Neural cell (in vitro differentiated cells): ENCODE results near the gene PCDHB9. TPM values are rescaled to one million over a fixed set of nuclear protein-coding genes. Genes with fewer than 3 reads are reported as not detected.
"Not testable (repeated sequence)": the region's sequence is repeated elsewhere in the genome, so short reads cannot be mapped to it uniquely, and the experiment has no call there.

Source experiments
- H2AFZ ChIP-seq: fragments of 200-600, 300-800 bp; sonication (generic), shearing (Covaris generic); 2 replicates; pipeline ENCODE4 v1.6.0; 2014; ENCODE audit warnings: low read depth, mild to moderate bottlenecking, antibody characterized with exemption, low read length, moderate library complexity
- H3F3A ChIP-seq: fragments of 200-600 bp; shearing (Covaris generic); 2 replicates; pipeline ENCODE4 v1.6.1; 2016; ENCODE audit warnings: mild to moderate bottlenecking, moderate library complexity, mixed read lengths, antibody characterized with exemption, low read length; ENCODE audit not compliant: insufficient read depth, poor library complexity, severe bottlenecking
- H3K27ac ChIP-seq: fragments of 200-600, 300-800 bp; sonication (generic), shearing (Covaris generic); 2 replicates; pipeline ENCODE4 v1.5.1; 2014; ENCODE audit warnings: mild to moderate bottlenecking, low read length, moderate library complexity
- H3K27me3 ChIP-seq: fragments of 300-800, 200-600 bp; sonication (generic), shearing (Covaris generic); 2 replicates; pipeline ENCODE4 v1.6.0; 2014; ENCODE audit warnings: mild to moderate bottlenecking, low read depth, low read length, moderate library complexity; ENCODE audit not compliant: insufficient read depth
- H3K36me3 ChIP-seq: fragments of 300-800, 200-600 bp; sonication (generic), shearing (Covaris generic); 2 replicates; pipeline ENCODE4 v1.5.1; 2014; ENCODE audit warnings: mild to moderate bottlenecking, antibody characterized with exemption, low read length, moderate library complexity; ENCODE audit not compliant: insufficient read depth
- H3K4me2 ChIP-seq: fragments of 300-800, 200-600 bp; sonication (generic), shearing (Covaris generic); 2 replicates; pipeline ENCODE4 v1.6.0; 2014; ENCODE audit warnings: mild to moderate bottlenecking, low read length
- H3K4me3 ChIP-seq: fragments of 300-800, 200-600 bp; sonication (generic), shearing (Covaris generic); 2 replicates; pipeline ENCODE4 v1.5.1; 2014; ENCODE audit warnings: mild to moderate bottlenecking, low read length, moderate library complexity
- H3K79me2 ChIP-seq: fragments of 200-600 bp; shearing (Covaris generic); replicated peaks from 2 replicates; pipeline ENCODE4 v1.6.0; 2014; ENCODE audit warnings: mild to moderate bottlenecking, low read length, moderate library complexity; ENCODE audit not compliant: insufficient read depth
- H3K9ac ChIP-seq: fragments of 300-800, 200-600 bp; sonication (generic), shearing (Covaris generic); 2 replicates; pipeline ENCODE4 v1.6.1; 2016; ENCODE audit warnings: mild to moderate bottlenecking, low read length, mixed read lengths
- H3K9me2 ChIP-seq: fragments of 200-600 bp; shearing (Covaris generic); 2 replicates; pipeline ENCODE4 v1.6.1; 2016; ENCODE audit warnings: mild to moderate bottlenecking, low read length, mixed read lengths; ENCODE audit not compliant: insufficient read depth
- H3K9me3 ChIP-seq: fragments of 200-600, 300-800 bp; sonication (generic), shearing (Covaris generic); 2 replicates; pipeline ENCODE4 v1.6.1; 2016; ENCODE audit warnings: mild to moderate bottlenecking, mixed run types, low read length, moderate library complexity, mixed read lengths
- H4K20me1 ChIP-seq: fragments of 200-600 bp; shearing (Covaris generic); 2 replicates; pipeline ENCODE4 v1.6.1; 2016; ENCODE audit warnings: mild to moderate bottlenecking, mixed run types; ENCODE audit not compliant: insufficient read depth
- EP300 ChIP-seq: fragments of 450-650 bp; conservative IDR thresholded peaks from 2 replicates; pipeline ENCODE4 v1.6.1; 2014; ENCODE audit warnings: antibody characterized with exemption, mild to moderate bottlenecking, moderate library complexity; ENCODE audit not compliant: poor library complexity, severe bottlenecking
- EZH2 ChIP-seq: fragments of 200-600, 300-800 bp; shearing (Covaris generic), sonication (generic); IDR thresholded peaks from 2 replicates; pipeline ENCODE4 v1.6.1; 2014; ENCODE audit warnings: antibody characterized with exemption, low read length, borderline replicate concordance, mild to moderate bottlenecking; ENCODE audit not compliant: insufficient read depth, poor library complexity, severe bottlenecking
- MXI1 ChIP-seq: fragments of 450-650 bp; conservative IDR thresholded peaks from 2 replicates; pipeline ENCODE4 v1.6.1; 2014; ENCODE audit warnings: antibody characterized with exemption, mild to moderate bottlenecking; ENCODE audit not compliant: poor library complexity, severe bottlenecking
- POLR2AphosphoS5 ChIP-seq: IDR thresholded peaks from 2 replicates; pipeline ENCODE4 v1.6.1; 2012
- RAD21 ChIP-seq: fragments of 450-650 bp; conservative IDR thresholded peaks from 2 replicates; pipeline ENCODE4 v1.6.1; 2014; ENCODE audit warnings: antibody characterized with exemption, mild to moderate bottlenecking, moderate library complexity
- SMC3 ChIP-seq: fragments of 450-650 bp; conservative IDR thresholded peaks from 2 replicates; pipeline ENCODE4 v1.6.1; 2014; ENCODE audit warnings: antibody characterized with exemption, mild to moderate bottlenecking, moderate library complexity; ENCODE audit not compliant: poor library complexity
- TAF1 ChIP-seq: IDR thresholded peaks from 2 replicates; pipeline ENCODE4 v1.6.1; 2012; ENCODE audit warnings: low read depth
- polyA plus RNA-seq: library from polyadenylated mRNA; depleted of rRNA; stranded (reverse); fragments of >200 nt; gene quantifications from 2 replicates; pipeline ENCODE4 v1.2.3, GENCODE V29; 2014
- TF ChIP-seq, protein P1 (sequence below): fragments of 450-650 bp; IDR thresholded peaks from 2 replicates; pipeline ENCODE4 v1.5.1; 2014; ENCODE audit warnings: antibody characterized with exemption, mild to moderate bottlenecking, moderate library complexity; ENCODE audit not compliant: poor library complexity, severe bottlenecking
- TF ChIP-seq, protein P2 (sequence below): IDR thresholded peaks from 2 replicates; pipeline ENCODE4 v1.6.1; 2012; ENCODE audit warnings: borderline replicate concordance

PCDHB9 gene
- polyA plus RNA-seq, 1 donor from 2014 or later, result 4.9 TPM

DNA sequence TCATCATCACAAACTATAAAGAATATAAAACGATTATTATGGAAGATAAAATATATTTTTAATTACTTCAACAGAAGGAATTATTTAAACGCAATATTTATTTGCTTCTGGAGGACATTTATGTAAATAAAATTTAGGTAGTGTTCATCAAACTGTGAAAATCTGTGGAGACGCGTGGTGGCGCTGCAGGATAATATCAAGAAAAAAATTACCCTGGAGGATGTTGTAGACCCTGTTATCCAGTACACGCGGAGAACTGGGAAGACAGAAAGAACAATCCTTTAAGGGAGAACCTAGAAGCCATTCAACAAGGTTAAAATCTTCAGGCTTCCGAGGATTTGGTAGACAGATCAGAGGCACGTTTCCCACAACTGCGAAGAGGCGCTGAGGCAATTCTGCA is 21.5 kb downstream of the PCDHB9 start, which contains the start of gene PCDHB12:
Gene PCDHB12, plus strand, starts transcription at position 242 of the 400 bp plus-strand sequence. CDS start 189 bp downstream, outside the sequence.
- Histone ChIP-seq H3K36me3 (peaks cover 4% of the 10 kb centered on the region), H3K9me3 (peaks cover 12% of the 10 kb centered on the region), H3F3A (no peaks in the 10 kb centered on the region), H2AFZ (no peak within 1 kb of the TSS), H3K4me3 (no peak within 1 kb of the TSS), H3K9me2 (no peaks in the 10 kb centered on the region), H3K27ac (no peak within 1 kb of the TSS), H3K4me2 (no peak within 1 kb of the TSS), H4K20me1 (no peaks in the 10 kb centered on the region), H3K79me2 (no peaks in the 10 kb centered on the region), H3K9ac (no peak within 1 kb of the TSS), H3K27me3 (no peaks in the 10 kb centered on the region)
- TF ChIP-seq POLR2AphosphoS5 (no peak), MXI1 (no peak), RAD21 (no peak), EP300 (no peak), EZH2 (no peak), TAF1 (no peak), SMC3 (no peak)
- TF ChIP-seq, protein P1, sequence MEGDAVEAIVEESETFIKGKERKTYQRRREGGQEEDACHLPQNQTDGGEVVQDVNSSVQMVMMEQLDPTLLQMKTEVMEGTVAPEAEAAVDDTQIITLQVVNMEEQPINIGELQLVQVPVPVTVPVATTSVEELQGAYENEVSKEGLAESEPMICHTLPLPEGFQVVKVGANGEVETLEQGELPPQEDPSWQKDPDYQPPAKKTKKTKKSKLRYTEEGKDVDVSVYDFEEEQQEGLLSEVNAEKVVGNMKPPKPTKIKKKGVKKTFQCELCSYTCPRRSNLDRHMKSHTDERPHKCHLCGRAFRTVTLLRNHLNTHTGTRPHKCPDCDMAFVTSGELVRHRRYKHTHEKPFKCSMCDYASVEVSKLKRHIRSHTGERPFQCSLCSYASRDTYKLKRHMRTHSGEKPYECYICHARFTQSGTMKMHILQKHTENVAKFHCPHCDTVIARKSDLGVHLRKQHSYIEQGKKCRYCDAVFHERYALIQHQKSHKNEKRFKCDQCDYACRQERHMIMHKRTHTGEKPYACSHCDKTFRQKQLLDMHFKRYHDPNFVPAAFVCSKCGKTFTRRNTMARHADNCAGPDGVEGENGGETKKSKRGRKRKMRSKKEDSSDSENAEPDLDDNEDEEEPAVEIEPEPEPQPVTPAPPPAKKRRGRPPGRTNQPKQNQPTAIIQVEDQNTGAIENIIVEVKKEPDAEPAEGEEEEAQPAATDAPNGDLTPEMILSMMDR, result no peak
- TF ChIP-seq, protein P2, sequence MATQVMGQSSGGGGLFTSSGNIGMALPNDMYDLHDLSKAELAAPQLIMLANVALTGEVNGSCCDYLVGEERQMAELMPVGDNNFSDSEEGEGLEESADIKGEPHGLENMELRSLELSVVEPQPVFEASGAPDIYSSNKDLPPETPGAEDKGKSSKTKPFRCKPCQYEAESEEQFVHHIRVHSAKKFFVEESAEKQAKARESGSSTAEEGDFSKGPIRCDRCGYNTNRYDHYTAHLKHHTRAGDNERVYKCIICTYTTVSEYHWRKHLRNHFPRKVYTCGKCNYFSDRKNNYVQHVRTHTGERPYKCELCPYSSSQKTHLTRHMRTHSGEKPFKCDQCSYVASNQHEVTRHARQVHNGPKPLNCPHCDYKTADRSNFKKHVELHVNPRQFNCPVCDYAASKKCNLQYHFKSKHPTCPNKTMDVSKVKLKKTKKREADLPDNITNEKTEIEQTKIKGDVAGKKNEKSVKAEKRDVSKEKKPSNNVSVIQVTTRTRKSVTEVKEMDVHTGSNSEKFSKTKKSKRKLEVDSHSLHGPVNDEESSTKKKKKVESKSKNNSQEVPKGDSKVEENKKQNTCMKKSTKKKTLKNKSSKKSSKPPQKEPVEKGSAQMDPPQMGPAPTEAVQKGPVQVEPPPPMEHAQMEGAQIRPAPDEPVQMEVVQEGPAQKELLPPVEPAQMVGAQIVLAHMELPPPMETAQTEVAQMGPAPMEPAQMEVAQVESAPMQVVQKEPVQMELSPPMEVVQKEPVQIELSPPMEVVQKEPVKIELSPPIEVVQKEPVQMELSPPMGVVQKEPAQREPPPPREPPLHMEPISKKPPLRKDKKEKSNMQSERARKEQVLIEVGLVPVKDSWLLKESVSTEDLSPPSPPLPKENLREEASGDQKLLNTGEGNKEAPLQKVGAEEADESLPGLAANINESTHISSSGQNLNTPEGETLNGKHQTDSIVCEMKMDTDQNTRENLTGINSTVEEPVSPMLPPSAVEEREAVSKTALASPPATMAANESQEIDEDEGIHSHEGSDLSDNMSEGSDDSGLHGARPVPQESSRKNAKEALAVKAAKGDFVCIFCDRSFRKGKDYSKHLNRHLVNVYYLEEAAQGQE, result no peak

DNA sequence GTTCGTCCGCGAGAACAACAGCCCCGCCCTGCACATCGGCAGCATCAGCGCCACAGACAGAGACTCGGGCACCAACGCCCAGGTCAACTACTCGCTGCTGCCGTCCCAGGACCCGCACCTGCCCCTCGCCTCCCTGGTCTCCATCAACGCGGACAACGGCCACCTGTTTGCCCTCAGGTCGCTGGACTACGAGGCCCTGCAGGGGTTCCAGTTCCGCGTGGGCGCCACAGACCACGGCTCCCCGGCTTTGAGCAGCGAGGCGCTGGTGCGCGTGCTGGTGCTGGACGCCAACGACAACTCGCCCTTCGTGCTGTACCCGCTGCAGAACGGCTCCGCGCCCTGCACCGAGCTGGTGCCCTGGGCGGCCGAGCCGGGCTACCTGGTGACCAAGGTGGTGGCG is 23.3 kb downstream of the PCDHB9 start:
- H3K79me2 ChIP-seq, H3K36me3 ChIP-seq, H3K9ac ChIP-seq, H3K9me2 ChIP-seq, H3K4me2 ChIP-seq, H3K4me3 ChIP-seq, H4K20me1 ChIP-seq, H3F3A ChIP-seq, H2AFZ ChIP-seq, H3K27ac ChIP-seq, H3K27me3 ChIP-seq: not testable (repeated sequence)
- H3K9me3 ChIP-seq, result peaks cover 12% of the 10 kb centered on the region

DNA sequence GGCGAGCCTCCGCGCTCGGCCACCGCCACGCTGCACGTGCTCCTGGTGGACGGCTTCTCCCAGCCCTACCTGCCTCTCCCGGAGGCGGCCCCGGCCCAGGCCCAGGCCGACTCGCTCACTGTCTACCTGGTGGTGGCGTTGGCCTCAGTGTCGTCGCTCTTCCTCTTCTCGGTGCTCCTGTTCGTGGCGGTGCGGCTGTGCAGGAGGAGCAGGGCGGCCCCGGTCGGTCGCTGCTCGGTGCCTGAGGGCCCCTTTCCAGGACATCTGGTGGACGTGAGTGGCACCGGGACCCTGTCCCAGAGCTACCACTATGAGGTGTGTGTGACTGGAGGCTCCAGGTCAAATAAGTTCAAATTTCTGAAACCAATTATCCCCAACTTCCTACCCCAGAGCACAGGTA is 23.9 kb downstream of the PCDHB9 start:
- not testable (repeated sequence) for H3K4me3 ChIP-seq, H2AFZ ChIP-seq, H3K36me3 ChIP-seq, H3K9ac ChIP-seq, H3K27me3 ChIP-seq, H3K9me2 ChIP-seq, H3K79me2 ChIP-seq, H3F3A ChIP-seq, H3K4me2 ChIP-seq, H3K9me3 ChIP-seq, H3K27ac ChIP-seq, H4K20me1 ChIP-seq

DNA sequence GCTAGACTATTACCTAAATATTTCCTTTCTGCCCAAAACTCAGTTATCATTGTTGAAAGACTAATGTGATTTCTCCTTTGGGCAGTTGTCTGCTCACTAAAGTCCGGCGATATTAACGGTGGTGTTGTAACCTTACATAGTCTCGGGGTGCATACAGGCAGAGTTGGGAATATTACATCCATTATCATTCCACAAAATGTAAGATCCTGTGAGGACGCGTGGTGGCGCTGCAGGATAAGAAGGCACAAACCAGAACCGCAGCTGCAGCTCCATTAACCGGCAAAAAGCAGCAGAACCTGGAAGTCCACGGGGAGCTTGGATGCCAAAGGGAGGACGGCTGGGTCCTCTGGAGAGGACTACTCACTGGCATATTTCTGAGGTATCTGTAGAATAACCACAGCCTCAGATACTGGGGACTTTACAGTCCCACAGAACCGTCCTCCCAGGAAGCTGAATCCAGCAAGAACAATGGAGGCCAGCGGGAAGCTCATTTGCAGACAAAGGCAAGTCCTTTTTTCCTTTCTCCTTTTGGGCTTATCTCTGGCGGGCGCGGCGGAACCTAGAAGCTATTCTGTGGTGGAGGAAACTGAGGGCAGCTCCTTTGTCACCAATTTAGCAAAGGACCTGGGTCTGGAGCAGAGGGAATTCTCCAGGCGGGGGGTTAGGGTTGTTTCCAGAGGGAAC is 26.8 kb downstream of the PCDHB9 start, which contains the start of gene PCDHB13:
Gene PCDHB13, plus strand, starts transcription at position 264 of the 684 bp plus-strand sequence. Its CDS starts 205 bp downstream, at position 469.
- not testable (repeated sequence) for H3K27me3 ChIP-seq, H3K4me2 ChIP-seq, H3K79me2 ChIP-seq, H2AFZ ChIP-seq, H3F3A ChIP-seq, H3K9me2 ChIP-seq, H3K36me3 ChIP-seq, H3K9ac ChIP-seq, H3K27ac ChIP-seq, H4K20me1 ChIP-seq, H3K4me3 ChIP-seq
- H3K9me3 ChIP-seq, result peaks cover 13% of the 10 kb centered on the region

DNA sequence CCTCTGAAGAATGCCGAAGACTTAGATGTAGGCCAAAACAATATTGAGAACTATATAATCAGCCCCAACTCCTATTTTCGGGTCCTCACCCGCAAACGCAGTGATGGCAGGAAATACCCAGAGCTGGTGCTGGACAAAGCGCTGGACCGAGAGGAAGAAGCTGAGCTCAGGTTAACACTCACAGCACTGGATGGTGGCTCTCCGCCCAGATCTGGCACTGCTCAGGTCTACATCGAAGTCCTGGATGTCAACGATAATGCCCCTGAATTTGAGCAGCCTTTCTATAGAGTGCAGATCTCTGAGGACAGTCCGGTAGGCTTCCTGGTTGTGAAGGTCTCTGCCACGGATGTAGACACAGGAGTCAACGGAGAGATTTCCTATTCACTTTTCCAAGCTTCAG is 27.6 kb downstream of the PCDHB9 start:
- H3K9me3 ChIP-seq, result peaks cover 13% of the 10 kb centered on the region
- not testable (repeated sequence) for H3K4me2 ChIP-seq, H3K27ac ChIP-seq, H2AFZ ChIP-seq, H3K79me2 ChIP-seq, H3K9ac ChIP-seq, H3K9me2 ChIP-seq, H3K27me3 ChIP-seq, H3F3A ChIP-seq, H4K20me1 ChIP-seq, H3K4me3 ChIP-seq, H3K36me3 ChIP-seq
